ENCODE data around the gene RARA.

DNA sequence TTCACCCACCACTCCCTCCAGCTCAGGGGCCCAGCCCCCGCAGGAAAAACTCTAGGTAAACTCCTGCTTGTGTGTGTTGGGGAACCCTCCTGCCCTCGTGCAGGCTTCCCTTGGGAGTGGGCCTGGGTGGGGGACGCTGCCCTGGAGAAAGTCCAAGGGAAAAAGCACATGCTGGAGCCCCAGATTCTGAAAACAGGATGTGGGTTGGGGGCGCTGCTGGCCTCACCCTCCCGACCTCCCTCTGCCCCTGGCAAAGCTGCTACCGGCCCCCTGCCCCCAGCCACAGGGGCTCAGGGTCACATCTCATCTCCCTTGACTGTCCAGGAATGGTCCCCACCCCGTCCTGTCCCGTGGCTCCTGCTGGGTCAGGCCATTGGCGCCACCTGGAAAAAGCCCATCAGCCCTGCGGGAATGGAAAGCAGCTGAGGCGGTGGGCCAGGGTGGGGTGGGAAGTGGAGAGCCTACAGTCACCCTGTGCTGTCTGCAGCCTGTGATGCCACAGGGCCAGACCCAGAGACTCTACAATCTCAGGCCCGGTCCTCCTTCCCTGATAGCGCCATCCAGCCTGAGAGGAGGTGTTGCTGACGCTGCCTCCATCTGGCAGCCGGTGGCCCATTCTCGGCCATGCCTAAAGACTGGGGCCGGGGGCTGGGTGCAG, 58.0 kb downstream of the RARA start:
- TF ChIP-seq SUZ12 (IDR thresholded peaks at IDR 0.05; ENCODE audit: extremely low read depth, insufficient read depth, insufficient read length) (no peak), YY1 (IDR thresholded peaks at IDR 0.05; ENCODE audit: insufficient read depth, insufficient read length) (no peak), ZNF274 (IDR thresholded peaks at IDR 0.05; ENCODE audit: low read depth, low read length) (no peak)
